Neural cell (in vitro differentiated cells): ENCODE measurements around the gene GTF2B. TPM values are rescaled to one million over a fixed set of nuclear protein-coding genes. Genes with fewer than 3 reads are reported as not detected.

ENCODE experiments used
- H2AFZ ChIP-seq: fragments of 200-600, 300-800 bp; sonication (generic), shearing (Covaris generic); 2 replicates; pipeline ENCODE4 v1.6.0; 2014; ENCODE audit warnings: low read depth, mild to moderate bottlenecking, antibody characterized with exemption, low read length, moderate library complexity
- H3F3A ChIP-seq: fragments of 200-600 bp; shearing (Covaris generic); 2 replicates; pipeline ENCODE4 v1.6.1; 2016; ENCODE audit warnings: mild to moderate bottlenecking, moderate library complexity, mixed read lengths, antibody characterized with exemption, low read length; ENCODE audit not compliant: insufficient read depth, poor library complexity, severe bottlenecking
- H3K27ac ChIP-seq: fragments of 200-600, 300-800 bp; sonication (generic), shearing (Covaris generic); 2 replicates; pipeline ENCODE4 v1.5.1; 2014; ENCODE audit warnings: mild to moderate bottlenecking, low read length, moderate library complexity
- H3K27me3 ChIP-seq: fragments of 300-800, 200-600 bp; sonication (generic), shearing (Covaris generic); 2 replicates; pipeline ENCODE4 v1.6.0; 2014; ENCODE audit warnings: mild to moderate bottlenecking, low read depth, low read length, moderate library complexity; ENCODE audit not compliant: insufficient read depth
- H3K36me3 ChIP-seq: fragments of 300-800, 200-600 bp; sonication (generic), shearing (Covaris generic); 2 replicates; pipeline ENCODE4 v1.5.1; 2014; ENCODE audit warnings: mild to moderate bottlenecking, antibody characterized with exemption, low read length, moderate library complexity; ENCODE audit not compliant: insufficient read depth
- H3K4me2 ChIP-seq: fragments of 300-800, 200-600 bp; sonication (generic), shearing (Covaris generic); 2 replicates; pipeline ENCODE4 v1.6.0; 2014; ENCODE audit warnings: mild to moderate bottlenecking, low read length
- H3K4me3 ChIP-seq: fragments of 300-800, 200-600 bp; sonication (generic), shearing (Covaris generic); 2 replicates; pipeline ENCODE4 v1.5.1; 2014; ENCODE audit warnings: mild to moderate bottlenecking, low read length, moderate library complexity
- H3K79me2 ChIP-seq: fragments of 200-600 bp; shearing (Covaris generic); replicated peaks from 2 replicates; pipeline ENCODE4 v1.6.0; 2014; ENCODE audit warnings: mild to moderate bottlenecking, low read length, moderate library complexity; ENCODE audit not compliant: insufficient read depth
- H3K9ac ChIP-seq: fragments of 300-800, 200-600 bp; sonication (generic), shearing (Covaris generic); 2 replicates; pipeline ENCODE4 v1.6.1; 2016; ENCODE audit warnings: mild to moderate bottlenecking, low read length, mixed read lengths
- H3K9me2 ChIP-seq: fragments of 200-600 bp; shearing (Covaris generic); 2 replicates; pipeline ENCODE4 v1.6.1; 2016; ENCODE audit warnings: mild to moderate bottlenecking, low read length, mixed read lengths; ENCODE audit not compliant: insufficient read depth
- H3K9me3 ChIP-seq: fragments of 200-600, 300-800 bp; sonication (generic), shearing (Covaris generic); 2 replicates; pipeline ENCODE4 v1.6.1; 2016; ENCODE audit warnings: mild to moderate bottlenecking, mixed run types, low read length, moderate library complexity, mixed read lengths
- H4K20me1 ChIP-seq: fragments of 200-600 bp; shearing (Covaris generic); 2 replicates; pipeline ENCODE4 v1.6.1; 2016; ENCODE audit warnings: mild to moderate bottlenecking, mixed run types; ENCODE audit not compliant: insufficient read depth
- CTCF ChIP-seq: fragments of 450-650 bp; IDR thresholded peaks from 2 replicates; pipeline ENCODE4 v1.5.1; 2014; ENCODE audit warnings: antibody characterized with exemption, mild to moderate bottlenecking, moderate library complexity; ENCODE audit not compliant: poor library complexity, severe bottlenecking
- EP300 ChIP-seq: fragments of 450-650 bp; conservative IDR thresholded peaks from 2 replicates; pipeline ENCODE4 v1.6.1; 2014; ENCODE audit warnings: antibody characterized with exemption, mild to moderate bottlenecking, moderate library complexity; ENCODE audit not compliant: poor library complexity, severe bottlenecking
- EZH2 ChIP-seq: fragments of 200-600, 300-800 bp; shearing (Covaris generic), sonication (generic); IDR thresholded peaks from 2 replicates; pipeline ENCODE4 v1.6.1; 2014; ENCODE audit warnings: antibody characterized with exemption, low read length, borderline replicate concordance, mild to moderate bottlenecking; ENCODE audit not compliant: insufficient read depth, poor library complexity, severe bottlenecking
- MXI1 ChIP-seq: fragments of 450-650 bp; conservative IDR thresholded peaks from 2 replicates; pipeline ENCODE4 v1.6.1; 2014; ENCODE audit warnings: antibody characterized with exemption, mild to moderate bottlenecking; ENCODE audit not compliant: poor library complexity, severe bottlenecking
- POLR2AphosphoS5 ChIP-seq: IDR thresholded peaks from 2 replicates; pipeline ENCODE4 v1.6.1; 2012
- RAD21 ChIP-seq: fragments of 450-650 bp; conservative IDR thresholded peaks from 2 replicates; pipeline ENCODE4 v1.6.1; 2014; ENCODE audit warnings: antibody characterized with exemption, mild to moderate bottlenecking, moderate library complexity
- SMC3 ChIP-seq: fragments of 450-650 bp; conservative IDR thresholded peaks from 2 replicates; pipeline ENCODE4 v1.6.1; 2014; ENCODE audit warnings: antibody characterized with exemption, mild to moderate bottlenecking, moderate library complexity; ENCODE audit not compliant: poor library complexity
- TAF1 ChIP-seq: IDR thresholded peaks from 2 replicates; pipeline ENCODE4 v1.6.1; 2012; ENCODE audit warnings: low read depth
- polyA plus RNA-seq: library from polyadenylated mRNA; depleted of rRNA; stranded (reverse); fragments of >200 nt; gene quantifications from 2 replicates; pipeline ENCODE4 v1.2.3, GENCODE V29; 2014
- TF ChIP-seq, protein P1 (sequence below): IDR thresholded peaks from 2 replicates; pipeline ENCODE4 v1.6.1; 2012; ENCODE audit warnings: borderline replicate concordance

The GTF2B gene
- polyA plus RNA-seq, 1 donor from 2014 or later: 129 TPM

DNA sequence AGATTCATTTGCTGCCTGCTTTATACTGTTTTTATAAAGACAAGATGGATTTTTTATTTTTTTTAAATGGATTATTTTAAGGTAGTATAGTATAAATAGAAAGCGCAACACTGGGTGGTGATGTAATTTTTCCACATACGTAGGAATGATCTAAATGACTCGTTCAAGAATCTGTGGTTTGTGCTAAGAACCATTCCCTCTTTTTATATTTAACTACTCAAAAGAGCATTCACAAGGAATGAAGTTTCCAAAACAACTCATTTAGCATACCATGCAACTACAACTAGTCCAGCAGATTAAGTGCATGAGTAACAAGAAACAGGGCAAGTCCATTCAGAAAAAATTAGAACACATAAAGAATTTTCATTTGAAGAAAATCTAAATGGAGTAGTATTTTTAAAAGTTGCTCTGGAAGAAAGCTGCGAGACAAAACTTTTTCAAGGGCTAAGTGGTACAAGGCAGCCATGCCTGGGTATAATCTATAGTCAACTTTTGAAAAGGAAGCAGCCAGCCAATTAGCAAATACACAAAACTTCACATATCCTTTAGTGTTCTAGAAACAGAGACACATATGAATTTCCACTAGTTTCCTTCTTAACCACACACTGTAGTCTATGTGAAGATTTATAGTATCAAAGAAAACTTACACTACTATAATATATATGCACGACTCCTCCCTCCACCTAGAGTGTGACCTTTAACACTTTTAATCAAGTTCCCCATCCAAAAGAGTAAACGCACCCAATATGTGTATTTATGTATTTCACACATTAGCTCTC, 23.4 kb downstream of the GTF2B start:
- Histone ChIP-seq H3K27me3 (no peaks in the 10 kb centered on the region), H3K36me3 (no peaks in the 10 kb centered on the region), H3K4me3 (no peak overlapping the region), H3K27ac (no peak overlapping the region), H3K9ac (no peak overlapping the region), H3K79me2 (peaks cover 7% of the 10 kb centered on the region), H3F3A (no peaks in the 10 kb centered on the region), H3K9me2 (no peaks in the 10 kb centered on the region), H3K4me2 (no peak overlapping the region), H2AFZ (no peak overlapping the region), H3K9me3 (no peaks in the 10 kb centered on the region), H4K20me1 (no peaks in the 10 kb centered on the region)
- TF ChIP-seq EZH2 (no peak), EP300 (no peak)

DNA sequence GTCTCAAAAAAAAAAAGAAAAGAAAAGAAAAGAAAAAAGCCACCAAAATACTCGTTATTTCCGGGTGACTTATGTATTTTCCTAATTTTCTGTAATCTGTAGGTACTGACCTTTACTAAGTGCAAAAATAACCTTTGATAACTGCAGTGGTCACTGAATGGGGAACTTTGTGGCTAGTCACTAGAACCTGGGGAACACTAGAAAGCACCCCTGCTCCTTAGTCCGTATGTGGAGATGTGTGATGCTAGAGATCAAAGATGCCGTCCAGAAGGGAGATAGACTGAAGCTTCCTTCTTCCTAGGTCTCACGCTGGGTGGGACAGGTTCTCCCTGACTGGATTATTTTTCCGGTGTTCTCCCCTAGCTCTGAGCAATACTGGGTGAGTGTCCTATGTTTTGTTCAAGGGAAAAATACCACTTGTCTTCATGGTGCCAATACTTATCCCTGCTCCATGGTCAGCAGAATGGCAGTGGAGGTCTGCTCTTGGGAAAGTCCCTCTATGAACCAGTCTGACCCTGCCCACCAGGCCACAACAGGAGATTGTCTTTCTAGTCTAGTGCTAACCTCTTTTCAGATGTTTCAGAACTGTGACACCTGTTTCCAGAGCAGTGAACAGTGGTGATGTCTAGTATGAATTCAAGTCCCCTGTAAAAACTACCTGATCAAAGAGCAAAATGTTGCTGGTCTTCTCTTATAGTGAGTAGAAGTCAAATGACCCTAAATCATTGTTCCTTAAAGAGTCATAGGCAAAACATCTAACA, 39.9 kb downstream of the GTF2B start:
- H3K27me3 ChIP-seq: no peaks in the 10 kb centered on the region
- no peak overlapping the region for H3K4me3 ChIP-seq
- no peaks in the 10 kb centered on the region for H3K9me3 ChIP-seq
- H3K79me2 ChIP-seq: no peaks in the 10 kb centered on the region
- no peak overlapping the region for H3K27ac ChIP-seq
- no peak overlapping the region for H3K4me2 ChIP-seq
- H4K20me1 ChIP-seq: no peaks in the 10 kb centered on the region
- H3F3A ChIP-seq: no peaks in the 10 kb centered on the region
- H3K9me2 ChIP-seq: no peaks in the 10 kb centered on the region
- TF ChIP-seq EP300 (no peak), CTCF (no peak), RAD21 (no peak), POLR2AphosphoS5 (no peak), MXI1 (no peak), TAF1 (no peak), SMC3 (no peak), EZH2 (no peak)
- TF ChIP-seq, protein P1, sequence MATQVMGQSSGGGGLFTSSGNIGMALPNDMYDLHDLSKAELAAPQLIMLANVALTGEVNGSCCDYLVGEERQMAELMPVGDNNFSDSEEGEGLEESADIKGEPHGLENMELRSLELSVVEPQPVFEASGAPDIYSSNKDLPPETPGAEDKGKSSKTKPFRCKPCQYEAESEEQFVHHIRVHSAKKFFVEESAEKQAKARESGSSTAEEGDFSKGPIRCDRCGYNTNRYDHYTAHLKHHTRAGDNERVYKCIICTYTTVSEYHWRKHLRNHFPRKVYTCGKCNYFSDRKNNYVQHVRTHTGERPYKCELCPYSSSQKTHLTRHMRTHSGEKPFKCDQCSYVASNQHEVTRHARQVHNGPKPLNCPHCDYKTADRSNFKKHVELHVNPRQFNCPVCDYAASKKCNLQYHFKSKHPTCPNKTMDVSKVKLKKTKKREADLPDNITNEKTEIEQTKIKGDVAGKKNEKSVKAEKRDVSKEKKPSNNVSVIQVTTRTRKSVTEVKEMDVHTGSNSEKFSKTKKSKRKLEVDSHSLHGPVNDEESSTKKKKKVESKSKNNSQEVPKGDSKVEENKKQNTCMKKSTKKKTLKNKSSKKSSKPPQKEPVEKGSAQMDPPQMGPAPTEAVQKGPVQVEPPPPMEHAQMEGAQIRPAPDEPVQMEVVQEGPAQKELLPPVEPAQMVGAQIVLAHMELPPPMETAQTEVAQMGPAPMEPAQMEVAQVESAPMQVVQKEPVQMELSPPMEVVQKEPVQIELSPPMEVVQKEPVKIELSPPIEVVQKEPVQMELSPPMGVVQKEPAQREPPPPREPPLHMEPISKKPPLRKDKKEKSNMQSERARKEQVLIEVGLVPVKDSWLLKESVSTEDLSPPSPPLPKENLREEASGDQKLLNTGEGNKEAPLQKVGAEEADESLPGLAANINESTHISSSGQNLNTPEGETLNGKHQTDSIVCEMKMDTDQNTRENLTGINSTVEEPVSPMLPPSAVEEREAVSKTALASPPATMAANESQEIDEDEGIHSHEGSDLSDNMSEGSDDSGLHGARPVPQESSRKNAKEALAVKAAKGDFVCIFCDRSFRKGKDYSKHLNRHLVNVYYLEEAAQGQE: no peak
- no peak overlapping the region for H2AFZ ChIP-seq
- H3K36me3 ChIP-seq: no peaks in the 10 kb centered on the region
- H3K9ac ChIP-seq: no peak overlapping the region
